Amniotic epithelial cell (primary cell): Measurements from ENCODE around the gene ARHGAP25.

Experiments
- DNase-seq: peaks from one replicate; pipeline ENCODE4 v3.0.0-alpha.2; 2010; ENCODE audit warnings: low read depth

The ARHGAP25 gene

DNA sequence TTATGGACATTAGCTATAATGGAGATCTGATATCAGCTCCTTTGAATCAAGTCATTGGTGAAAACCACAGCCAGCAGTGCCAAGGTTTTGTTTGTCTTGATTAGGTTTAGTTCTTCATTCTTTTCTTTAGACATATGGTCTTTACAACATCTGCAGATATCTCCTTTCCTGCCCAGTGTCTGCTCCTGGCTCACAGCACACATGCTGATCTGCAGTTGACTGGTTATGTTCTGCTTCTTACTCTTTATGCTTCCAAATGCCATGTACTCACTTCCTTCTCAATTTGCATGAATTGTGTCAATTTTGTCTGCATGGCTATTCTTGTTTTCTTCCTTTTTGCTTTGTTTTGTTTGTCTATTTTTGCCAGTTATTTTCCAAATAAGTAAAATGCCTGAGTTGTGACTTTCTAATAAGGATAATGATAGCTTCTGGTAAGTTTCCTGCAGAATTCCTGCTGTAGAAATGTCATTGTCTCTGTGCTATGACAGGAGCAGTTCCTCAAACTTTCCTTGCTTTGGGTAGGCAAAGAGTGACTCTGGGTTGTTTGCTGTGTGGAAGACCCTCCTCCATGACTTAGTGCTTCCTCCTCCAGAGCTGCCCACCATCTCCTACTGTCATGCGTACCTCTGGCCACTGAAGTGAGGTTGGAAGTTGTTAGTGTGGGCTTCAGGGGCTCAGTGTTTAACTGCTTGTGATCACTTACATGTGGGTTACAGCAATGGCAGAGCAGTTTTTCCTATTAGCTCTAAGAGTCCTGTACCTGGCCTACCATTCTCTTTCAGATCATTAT lies 8.2 kb downstream of the ARHGAP25 start:
- DNase-seq = no peak

DNA sequence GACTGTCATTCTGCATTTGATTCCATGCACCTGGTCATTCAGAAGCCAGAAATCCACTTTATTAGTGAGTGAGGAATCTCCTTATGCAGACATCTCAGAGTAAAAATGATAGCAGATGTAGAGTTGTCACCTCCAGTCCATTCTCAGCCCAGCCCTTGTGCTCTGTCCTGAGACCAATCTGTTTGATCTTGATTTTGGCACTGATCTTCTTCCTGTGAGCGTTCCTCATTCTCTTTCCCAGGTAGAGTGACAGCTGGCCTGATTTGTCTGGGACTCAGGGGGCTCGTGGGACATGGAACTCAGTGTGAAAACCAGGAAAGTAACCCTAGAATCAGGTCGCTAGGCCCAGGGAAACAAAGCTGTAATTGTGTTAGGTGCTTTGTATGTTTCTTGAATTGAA lies 8.9 kb downstream of the ARHGAP25 start:
- no peak for DNase-seq

DNA sequence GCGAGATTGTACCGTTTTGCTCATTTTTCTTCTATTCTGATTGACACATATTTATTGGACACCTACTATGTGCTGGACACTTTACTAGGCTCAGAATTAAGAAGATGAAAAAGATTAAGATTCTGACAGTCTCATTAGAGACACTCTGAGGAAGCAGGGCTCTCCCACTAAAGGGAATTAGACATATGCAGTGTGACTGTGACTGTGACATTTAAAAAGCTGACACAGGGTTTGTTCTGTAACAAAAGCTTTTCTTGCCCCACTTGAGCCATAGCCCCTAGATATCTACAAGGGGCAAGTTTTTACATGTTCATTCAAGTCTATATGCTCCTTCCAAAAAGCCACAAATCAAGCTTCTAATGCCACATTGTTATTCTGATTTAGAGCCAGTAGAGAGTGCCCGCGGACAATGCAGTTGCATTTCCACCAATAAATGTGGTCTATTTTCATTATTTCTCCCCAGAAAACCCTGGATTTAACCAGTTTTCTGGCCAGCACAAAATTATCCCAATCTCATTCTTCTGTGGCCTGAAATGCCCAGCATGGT lies 9.8 kb downstream of the ARHGAP25 start:
- no peak for DNase-seq

DNA sequence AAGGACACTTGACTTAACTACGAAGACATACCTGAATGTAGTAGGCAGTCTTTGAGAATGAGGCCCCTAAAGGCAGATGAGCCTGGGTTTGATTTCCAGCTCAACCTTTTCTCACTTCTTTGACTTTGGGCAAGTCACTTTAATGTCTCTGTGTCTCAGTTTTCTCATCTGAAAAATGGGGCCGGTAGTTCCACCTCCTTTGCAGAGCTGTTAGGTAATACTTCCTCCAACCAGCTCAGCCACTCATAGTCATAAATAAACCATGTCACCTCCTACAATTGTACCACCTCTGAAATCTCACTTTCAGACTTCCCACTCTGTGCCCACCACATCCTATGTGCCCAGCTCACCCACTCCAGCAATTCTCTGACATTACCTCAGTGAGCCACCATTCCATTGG lies 10.4 kb downstream of the ARHGAP25 start:
- no peak for DNase-seq

DNA sequence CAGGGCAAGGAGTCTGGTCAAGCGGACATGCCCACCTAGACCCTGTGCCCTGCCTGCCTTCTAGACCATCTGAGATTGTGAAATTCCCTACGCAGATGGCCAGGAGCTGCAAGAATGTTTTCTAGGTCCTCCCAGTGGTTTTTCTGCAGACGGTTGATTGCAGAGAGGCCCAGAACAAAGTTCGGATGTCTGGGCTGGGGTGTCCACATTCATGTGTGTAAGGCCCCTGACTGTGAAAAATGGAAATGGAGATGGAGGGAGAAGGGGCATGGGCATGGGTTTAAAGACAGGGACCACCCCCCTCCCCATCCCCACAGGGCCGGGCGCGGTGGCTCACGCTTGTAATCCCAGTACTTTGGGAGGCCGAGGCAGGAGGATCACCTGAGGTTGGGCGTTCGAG lies 11.8 kb downstream of the ARHGAP25 start:
- no peak for DNase-seq

DNA sequence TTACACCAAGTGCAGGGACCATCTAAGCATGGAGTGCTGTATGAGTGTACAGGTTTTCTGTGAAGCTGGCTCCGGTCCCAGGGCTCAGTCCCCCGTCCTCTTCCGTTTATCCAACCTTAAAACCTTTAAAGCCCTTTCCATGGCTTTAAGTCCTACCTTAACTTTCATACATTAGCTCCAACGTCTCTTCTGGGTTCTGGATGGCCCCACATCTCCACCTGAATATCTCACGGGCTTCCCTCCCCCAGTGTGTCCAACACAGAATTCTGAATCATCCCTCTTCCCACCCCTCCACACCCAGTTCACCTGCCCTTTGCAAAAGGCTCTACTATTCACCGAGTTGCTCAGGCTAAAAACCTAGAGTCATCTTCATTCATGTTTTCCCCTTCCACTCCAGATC lies 12.8 kb downstream of the ARHGAP25 start:
- DNase-seq = no peak

DNA sequence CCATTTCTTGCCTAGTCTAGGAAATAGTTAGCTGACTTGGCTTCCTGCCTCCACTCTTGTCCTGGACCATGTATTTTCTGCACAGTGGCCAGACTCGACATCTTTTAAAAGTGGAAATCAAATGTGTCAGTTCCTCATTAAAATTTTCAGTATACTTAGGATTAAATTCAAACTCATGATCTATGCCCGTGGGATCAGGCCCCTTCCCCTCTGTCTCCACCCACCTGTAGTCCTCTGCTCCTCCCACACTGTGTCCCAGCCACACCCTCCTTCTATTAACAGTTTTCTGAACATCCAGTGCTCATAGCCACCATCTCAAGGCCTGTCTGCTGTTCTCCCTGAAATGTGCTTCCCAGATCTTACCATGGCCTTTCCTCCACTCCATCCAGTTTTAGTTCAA lies 13.3 kb downstream of the ARHGAP25 start:
- DNase-seq = no peak

DNA sequence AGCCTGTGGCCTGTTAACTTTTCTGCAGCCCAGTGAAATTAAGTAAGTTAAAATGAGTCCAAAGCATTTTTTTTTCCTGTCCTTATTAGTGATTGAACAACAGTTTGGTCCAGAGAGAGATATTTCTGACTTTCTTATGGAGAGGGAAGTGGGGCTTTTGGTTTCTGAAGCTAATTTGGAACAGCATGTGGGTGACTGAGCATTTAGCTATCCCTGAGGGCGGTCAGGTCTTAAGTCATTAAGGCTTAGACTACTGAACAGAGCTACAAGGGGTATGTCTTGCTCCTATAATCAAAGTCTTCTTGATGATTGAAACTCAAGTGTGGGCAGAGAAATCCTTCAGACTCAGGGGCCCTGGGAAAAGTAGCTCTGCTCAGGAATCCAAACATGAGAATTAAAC lies 14.0 kb downstream of the ARHGAP25 start:
- no peak for DNase-seq

DNA sequence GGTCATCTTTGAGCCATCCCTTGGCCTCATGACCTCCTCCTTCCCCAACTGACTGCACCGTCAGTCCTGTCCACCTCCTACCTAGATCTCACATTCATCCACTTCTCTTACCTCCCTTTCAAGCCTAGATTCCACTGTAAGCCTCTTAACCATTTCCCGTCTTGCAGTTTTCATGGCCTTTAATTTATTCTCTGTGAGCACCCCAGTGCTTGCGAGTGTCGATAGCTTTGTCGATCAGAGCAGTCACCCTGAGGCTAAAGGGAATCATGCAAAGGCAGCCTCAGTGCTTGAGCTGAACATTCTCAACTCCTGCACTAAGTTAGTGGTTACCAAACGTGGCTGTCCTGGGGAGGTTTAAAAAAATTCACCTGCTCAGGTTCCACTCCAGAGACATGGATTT lies 14.7 kb downstream of the ARHGAP25 start:
- DNase-seq = no peak

DNA sequence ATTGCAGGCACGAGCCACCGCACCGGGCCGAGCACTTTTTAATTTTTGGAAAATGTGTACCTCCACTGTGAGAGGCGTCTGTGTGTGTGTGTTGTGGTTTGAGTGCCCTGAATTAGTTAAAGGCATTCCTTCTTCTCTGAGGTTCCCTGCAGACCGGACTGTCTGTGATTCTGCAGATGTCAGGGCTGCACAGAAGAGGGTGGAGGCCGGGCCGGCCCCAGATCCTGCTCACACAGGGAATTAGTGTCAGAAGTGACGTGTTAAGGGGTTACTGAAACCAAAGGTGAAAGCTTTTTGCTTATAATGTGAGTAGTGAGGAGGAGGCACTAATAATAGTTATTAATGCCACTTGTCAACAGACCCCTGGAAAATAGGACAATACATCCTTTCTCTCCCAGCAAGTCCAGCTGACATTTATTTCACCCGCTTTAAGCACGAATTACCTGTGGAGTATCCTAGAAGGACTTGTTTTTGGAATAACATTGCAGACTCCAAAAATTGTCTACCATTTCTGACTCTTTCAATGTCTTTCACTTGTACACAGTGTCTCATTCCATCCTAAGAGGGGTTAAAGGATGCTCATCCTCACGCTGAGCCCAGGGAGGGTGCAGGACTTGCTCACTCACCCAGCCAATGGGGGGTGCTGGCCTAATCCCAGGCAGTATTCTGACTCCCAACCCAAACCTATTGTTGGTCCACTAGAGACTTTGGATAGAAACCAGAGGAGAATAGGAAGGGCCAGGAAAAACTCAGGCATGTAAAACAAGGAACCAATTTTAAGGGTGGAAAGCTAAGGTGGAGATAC lies 16.2 kb downstream of the ARHGAP25 start:
- DNase-seq = no peak

DNA sequence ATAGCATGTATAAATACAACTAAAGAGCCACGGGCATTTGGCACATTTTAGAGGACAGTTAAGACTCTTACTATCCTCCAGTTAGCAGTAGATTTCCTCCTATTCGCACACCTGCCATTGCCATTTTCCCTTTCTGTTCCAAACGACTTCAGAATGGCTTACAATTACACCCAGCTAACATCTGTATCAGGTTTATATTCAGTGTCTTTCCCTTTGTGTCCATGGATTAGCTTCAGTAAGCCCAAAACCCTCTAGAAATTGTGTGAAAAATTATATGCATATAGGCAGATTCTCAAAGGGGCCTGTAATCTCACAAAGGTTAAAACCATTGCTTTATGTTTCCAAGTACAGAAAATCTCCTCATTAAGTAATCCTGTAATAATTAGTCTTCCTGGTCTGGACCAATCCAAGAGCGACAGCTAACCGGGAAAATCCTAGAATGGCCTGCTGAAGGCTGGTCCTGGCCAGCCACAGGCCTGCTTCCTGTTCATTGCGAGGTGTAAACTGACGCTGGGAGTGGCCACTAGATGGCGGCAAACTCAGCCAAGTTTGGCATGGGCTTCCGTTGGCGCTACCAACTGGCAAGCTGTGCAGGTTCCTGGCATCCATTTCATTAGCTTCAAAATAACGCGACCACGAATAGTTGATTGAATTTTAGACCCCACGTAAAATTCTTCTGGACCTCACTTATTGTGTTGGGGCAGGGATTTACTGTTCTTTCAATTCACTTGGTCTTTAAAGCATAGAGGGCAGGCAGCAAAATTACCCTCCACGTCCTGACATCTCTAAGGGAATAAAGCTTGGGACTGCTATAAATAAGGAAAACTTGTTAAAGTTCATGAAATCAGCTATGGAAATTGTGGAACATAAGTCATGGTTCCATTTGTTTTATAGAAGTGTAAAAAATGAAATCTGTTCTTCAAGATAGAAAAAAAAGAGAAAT lies 17.1 kb downstream of the ARHGAP25 start:
- peak; percentile 85 for DNase-seq

DNA sequence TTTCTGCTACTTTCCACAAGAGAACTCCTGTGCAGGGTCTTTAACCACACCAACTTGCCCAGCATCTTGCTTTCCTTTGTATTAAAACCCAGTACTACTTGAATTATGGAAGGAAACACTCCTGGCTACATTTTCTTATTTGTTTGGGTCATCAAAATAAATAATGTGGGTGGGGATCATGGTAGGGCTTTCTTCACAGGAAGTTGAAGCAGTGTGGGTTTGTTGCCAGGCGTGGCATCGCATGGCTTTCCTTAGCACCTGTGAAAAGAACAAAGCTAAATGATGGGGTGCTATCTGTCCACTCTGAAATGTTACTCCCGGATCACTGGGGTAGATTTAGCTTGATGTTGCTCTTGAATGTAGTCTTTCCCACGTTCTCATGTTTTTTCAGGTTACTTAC lies 18.7 kb downstream of the ARHGAP25 start:
- no peak for DNase-seq

DNA sequence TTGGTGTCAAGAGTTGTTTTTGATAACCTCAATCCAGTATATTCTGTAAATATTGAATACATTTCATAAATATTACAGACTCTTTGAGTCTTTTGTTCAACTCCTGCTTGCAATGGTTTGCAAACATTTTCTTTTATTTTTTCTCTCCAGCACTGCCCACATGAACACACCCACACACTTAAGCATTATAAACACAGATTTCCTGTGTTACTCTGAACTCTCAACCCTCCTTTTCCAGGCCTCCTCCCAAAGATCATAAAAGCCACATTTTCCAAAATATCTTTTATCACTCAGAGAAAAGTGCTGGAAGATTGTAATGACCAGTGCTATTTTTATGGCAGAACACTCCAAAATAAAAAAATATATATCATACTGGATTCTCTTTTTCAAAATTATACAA lies 20.5 kb downstream of the ARHGAP25 start:
- DNase-seq = peak; percentile 40

DNA sequence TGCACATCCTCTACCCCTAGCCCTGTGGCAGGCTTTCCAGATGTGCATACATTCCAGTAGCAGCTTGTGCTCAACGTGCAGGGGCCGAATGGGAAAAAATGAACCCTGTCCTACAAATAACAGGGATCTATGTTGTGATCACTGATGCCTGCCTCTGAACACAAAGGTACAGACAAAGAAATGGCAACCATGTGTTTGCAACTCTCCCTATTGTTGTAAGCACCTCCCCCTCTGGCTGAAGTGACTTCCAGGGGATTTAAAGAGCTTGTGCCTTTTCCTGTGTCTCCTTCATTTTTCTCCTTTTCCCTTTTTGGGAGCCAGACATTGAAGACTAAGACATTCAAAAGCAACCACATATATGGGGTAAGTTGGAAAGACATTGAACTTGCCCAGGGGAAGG lies 21.6 kb downstream of the ARHGAP25 start:
- no peak for DNase-seq

DNA sequence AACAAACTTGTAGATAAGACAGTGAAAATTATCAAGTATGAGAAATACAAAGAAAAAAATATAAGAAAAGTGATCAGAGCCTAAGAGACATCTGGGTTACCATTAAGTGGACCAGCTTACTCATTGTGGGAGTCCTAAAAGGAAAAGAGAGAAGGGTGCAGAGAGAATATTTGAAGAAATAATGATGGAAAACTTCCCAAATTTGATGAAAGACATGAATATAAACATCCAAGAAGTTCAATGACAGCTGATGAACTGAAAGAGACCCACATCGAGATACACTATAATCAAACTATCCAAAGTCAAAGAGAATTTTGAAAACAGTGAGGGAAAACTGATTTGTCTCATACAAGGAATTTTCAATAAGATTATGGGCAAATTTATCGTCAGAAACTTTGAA lies 22.5 kb downstream of the ARHGAP25 start:
- no peak for DNase-seq

DNA sequence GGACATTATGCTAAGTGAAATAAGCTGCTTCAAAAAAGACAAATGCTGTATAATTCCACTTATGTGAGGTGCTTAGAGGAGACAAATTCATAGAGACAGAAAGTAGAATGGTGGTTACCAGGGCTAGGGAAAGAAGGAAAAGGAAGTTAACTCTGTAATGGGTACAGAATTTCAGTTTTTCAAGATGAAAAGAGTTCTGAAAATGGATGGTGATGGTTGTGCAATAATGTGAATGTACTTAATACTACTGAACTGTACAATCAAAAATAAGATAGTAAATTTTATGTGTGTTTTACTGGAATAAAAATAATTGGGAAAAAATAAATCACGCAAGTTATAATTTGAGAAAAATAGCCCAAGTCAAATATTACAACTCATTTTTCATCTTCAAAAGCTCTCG lies 27.5 kb downstream of the ARHGAP25 start:
- no peak for DNase-seq

DNA sequence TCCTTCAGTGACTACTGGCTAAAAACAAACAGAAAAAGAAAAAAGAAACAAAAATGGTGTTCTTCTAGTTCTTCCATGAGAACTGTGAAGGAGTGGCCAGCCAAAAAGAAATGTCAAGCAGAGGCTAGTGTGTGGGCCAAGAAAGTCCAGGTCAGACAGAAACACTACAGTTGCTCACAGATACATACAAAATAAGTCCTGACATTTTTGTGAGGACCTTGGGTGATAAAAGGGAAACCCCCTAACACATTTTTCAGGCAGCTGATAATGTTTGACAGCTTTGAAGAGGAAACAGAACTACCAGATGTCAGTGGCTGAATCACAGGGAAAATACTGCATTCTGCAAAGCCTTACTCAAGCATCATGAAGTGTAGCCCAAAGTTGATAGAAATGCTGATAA lies 28.1 kb downstream of the ARHGAP25 start:
- DNase-seq = peak; percentile 94

DNA sequence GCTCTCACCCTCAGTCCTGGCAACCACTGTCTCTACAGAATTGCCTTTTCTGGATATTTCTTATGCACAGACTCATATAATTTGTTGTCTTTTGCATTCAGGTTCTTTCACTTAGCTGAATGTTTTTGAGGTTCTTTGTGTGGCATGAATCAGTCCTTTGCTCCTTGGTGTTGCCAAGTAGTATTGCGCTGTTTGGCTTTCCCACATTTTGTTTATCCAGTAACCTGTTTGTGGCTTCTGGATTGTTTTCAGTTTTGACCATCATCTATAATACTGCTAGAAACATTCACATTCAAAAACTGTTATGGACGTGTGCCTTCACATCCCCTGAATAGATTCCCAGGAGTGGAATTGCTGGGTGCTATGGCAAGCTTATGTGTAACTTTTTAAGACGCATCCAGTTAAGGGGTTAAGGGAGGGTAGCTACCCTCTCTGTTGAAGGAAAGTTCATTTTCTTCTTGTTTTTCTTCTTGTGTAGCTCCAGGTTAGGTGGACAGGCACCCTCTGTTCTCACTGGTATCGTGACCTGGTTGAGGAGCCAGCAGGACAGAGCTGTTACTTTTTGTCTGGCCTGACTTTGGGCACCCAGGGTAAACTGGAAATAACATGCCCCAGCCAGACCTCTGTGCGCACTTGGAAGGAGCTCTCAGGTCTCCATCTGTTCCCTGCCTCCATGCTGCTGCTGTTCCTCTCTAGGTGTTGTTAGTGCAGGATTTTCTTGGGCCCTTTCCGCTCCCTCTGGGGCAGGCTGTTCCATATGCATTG lies 29.6 kb downstream of the ARHGAP25 start:
- DNase-seq = peak; percentile 89

DNA sequence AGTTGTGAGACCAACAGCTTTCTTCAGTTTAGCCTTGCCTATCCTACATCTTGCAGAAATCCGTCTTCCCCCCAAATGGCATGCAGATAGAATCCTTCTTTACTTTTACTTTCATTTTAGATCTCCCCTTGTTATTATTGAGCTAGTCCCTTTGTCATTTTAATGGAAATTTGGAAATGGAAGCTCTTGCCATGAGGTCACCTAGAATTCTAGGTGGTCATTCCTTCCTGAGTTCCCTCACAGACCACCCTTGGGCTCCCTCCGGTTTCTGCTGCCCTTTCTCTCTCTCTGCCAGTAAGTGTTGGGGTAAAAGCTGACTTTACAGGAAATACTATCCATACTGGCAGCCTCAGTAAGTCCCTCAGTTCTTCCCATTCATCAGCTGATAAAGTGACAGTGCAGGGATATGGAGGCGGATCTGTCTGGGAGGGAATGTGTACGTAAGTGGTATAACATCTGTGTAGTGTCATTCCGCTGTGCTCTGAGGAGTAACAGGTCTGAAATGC lies 30.2 kb downstream of the ARHGAP25 start:
- peak; percentile 99 for DNase-seq

DNA sequence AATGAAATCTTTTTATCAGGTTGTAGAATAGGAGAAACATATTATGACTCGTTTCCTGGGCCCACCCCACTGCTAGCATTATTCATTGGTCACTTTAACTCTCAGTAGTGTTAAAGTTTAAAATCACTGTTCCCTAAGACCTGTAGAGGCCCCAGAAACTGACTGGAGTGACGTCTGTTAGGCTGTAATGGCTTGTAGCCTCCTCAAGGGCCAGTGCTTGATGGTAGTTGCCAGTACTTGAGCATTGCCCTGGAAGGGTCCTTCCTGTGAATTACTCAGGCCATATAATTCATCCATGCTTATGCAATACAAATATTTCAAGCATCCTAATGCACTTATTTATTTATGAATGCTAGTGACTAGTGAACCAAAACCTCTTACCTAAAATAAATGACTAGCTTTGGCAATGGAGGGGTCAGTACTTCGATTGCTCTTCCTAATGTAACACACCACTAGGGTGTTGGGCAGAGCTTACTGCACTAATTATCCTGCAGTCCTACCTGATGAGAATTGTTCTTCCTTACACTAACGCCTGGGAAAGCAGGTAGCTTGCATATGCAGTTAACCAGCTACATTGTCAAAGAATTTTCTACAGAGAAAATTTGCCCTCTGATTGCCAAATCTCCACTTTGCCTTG lies 31.2 kb downstream of the ARHGAP25 start:
- DNase-seq = peak; percentile 89
